A549 (cell line): ENCODE data around the gene METTL17. TPM values are rescaled to one million over a fixed set of nuclear protein-coding genes. Genes with fewer than 3 reads are reported as not detected.

Source experiments
- ATAC-seq, 2 experiments: fragments of 200-7000 bp in 1 of 2; fragments of >200 bp in 1 of 2; cut with Nextera tagmentation in 1 of 2; cut with Tn5 transposase in 1 of 2; 3 replicates each; pipeline versions ENCODE4 v1.8.0 to v1.9.1; 2018 to 2020; ENCODE audit warnings: mild to moderate bottlenecking in 1 of 2, moderate library complexity in 1 of 2
- CTCF ChIA-PET: fragments of 300-600 bp; sonication (Branson Sonifier 250); formaldehyde crosslinking; extraction: SDS; loops from one replicate; lab custom pipeline; 2021; ENCODE audit warnings: antibody characterized with exemption, inconsistent platforms; lab: Yijun Ruan, JAX
- POLR2A ChIA-PET: fragments of 350-600 bp; formaldehyde crosslinking; extraction: SDS; loops from one replicate; lab custom pipeline; 2021; ENCODE audit warnings: antibody characterized with exemption, inconsistent platforms; lab: Yijun Ruan, JAX
- DNase-seq, 2 experiments: peaks; one replicate each; pipeline versions ENCODE4 v3.0.0 to v3.0.0-alpha.2; 2011 to 2016; ENCODE audit warnings: low read depth in 1 of 2, low spot score in 1 of 2
- FAIRE-seq: peaks from 2 replicates; lab custom pipeline; 2011; peaks lifted over from hg19 to GRCh38; lab: Jason Lieb, UNC
- H3K27ac ChIP-seq, 2 experiments: fragments of >200 bp; sonication (Bioruptor Twin); formaldehyde crosslinking; 3 replicates each; pipeline ENCODE4 v1.5.1; 2016 to 2017
- H3K4me1 ChIP-seq: fragments of >200 bp; sonication (Bioruptor Twin); formaldehyde crosslinking; 3 replicates; pipeline ENCODE4 v1.6.1; 2016
- H3K4me2 ChIP-seq: fragments of >200 bp; sonication (Bioruptor Twin); formaldehyde crosslinking; 3 replicates; pipeline ENCODE4 v1.6.1; 2016
- H3K4me3 ChIP-seq: fragments of >200 bp; sonication (Bioruptor Twin); formaldehyde crosslinking; 3 replicates; pipeline ENCODE4 v1.5.1; 2016
- H3K9me3 ChIP-seq: fragments of >200 bp; sonication (Bioruptor Twin); formaldehyde crosslinking; 3 replicates; pipeline ENCODE4 v1.6.1; 2016
- BHLHE40 ChIP-seq: IDR thresholded peaks from 2 replicates; pipeline ENCODE4 v1.6.1; 2012; ENCODE audit warnings: low read depth, low read length, inconsistent platforms
- CBX2 ChIP-seq: fragments of 200-600 bp; sonication (generic); IDR thresholded peaks from 2 replicates; pipeline ENCODE4 v1.6.1; 2016; ENCODE audit warnings: low read depth, mild to moderate bottlenecking, borderline replicate concordance
- CHD4 ChIP-seq: fragments of 200-600 bp; sonication (generic); IDR thresholded peaks from 2 replicates; pipeline ENCODE4 v1.6.1; 2016; ENCODE audit warnings: antibody characterized with exemption, mild to moderate bottlenecking, borderline replicate concordance
- CTCF ChIP-seq: fragments of >200 bp; sonication (Bioruptor Twin); formaldehyde crosslinking; IDR thresholded peaks from 3 replicates; pipeline ENCODE4 v1.5.1; 2016
- ESRRA ChIP-seq: fragments of 150-350 bp; IDR thresholded peaks from 2 replicates; pipeline ENCODE4 v1.6.1; 2014; ENCODE audit warnings: mild to moderate bottlenecking, low read length, borderline replicate concordance
- FOSL2 ChIP-seq, 2 experiments: fragments of 450-650 bp in 1 of 2; fragments of >200 bp in 1 of 2; sonication (Bioruptor Twin) in 1 of 2; formaldehyde crosslinking; IDR thresholded peaks; 2 replicates each; pipeline versions ENCODE4 v1.5.0 to v1.6.1; 2016 to 2020; ENCODE audit warnings: mild to moderate bottlenecking in 1 of 2, moderate library complexity in 1 of 2
- HES2 ChIP-seq: fragments of >200 bp; sonication (Bioruptor Twin); formaldehyde crosslinking; IDR thresholded peaks from 2 replicates; pipeline ENCODE4 v1.6.1; 2016
- HMGXB4 ChIP-seq: fragments of 250-450 bp; sonication (Bioruptor Pico); IDR thresholded peaks from 2 replicates; pipeline ENCODE4 v1.5.0; 2021; ENCODE audit warnings: mild to moderate bottlenecking, moderate library complexity, borderline replicate concordance
- HOXB13 ChIP-seq: fragments of 250-450 bp; sonication (Bioruptor Pico); IDR thresholded peaks from 2 replicates; pipeline ENCODE4 v1.5.0; 2020; ENCODE audit warnings: low read depth, mild to moderate bottlenecking, moderate library complexity
- JUN ChIP-seq, 2 experiments: fragments of >200 bp; sonication (Bioruptor Twin); formaldehyde crosslinking; IDR thresholded peaks; 2 replicates in 1 of 2; 3 replicates in 1 of 2; pipeline ENCODE4 v1.6.1; 2016 to 2017
- JUNB ChIP-seq: fragments of >200 bp; sonication (Bioruptor Twin); formaldehyde crosslinking; IDR thresholded peaks from 2 replicates; pipeline ENCODE4 v1.6.1; 2016
- MAX ChIP-seq: IDR thresholded peaks from 2 replicates; pipeline ENCODE4 v1.6.1; 2012
- MAZ ChIP-seq: fragments of 150-350 bp; IDR thresholded peaks from 2 replicates; pipeline ENCODE4 v1.6.1; 2014; ENCODE audit warnings: antibody characterized with exemption, low read depth, low read length, borderline replicate concordance
- MYC ChIP-seq: IDR thresholded peaks from 2 replicates; pipeline ENCODE4 v1.6.1; 2012; ENCODE audit warnings: mild to moderate bottlenecking, inconsistent platforms, low read length, improper control_type of control experiment, borderline replicate concordance
- NR3C1 ChIP-seq: fragments of >200 bp; sonication (Bioruptor Twin); formaldehyde crosslinking; IDR thresholded peaks from 3 replicates; pipeline ENCODE4 v1.6.1; 2017
- RAD21 ChIP-seq, 2 experiments: fragments of >200 bp in 1 of 2; sonication (Bioruptor Twin) in 1 of 2; formaldehyde crosslinking in 1 of 2; IDR thresholded peaks in 1 of 2; conservative IDR thresholded peaks in 1 of 2; 2 replicates in 1 of 2; 3 replicates in 1 of 2; pipeline ENCODE4 v1.6.1; 2012 to 2018; ENCODE audit warnings: inconsistent platforms in 1 of 2
- RARB ChIP-seq: fragments of 250-450 bp; sonication (Bioruptor Pico); IDR thresholded peaks from 2 replicates; pipeline ENCODE4 v1.8.0; 2021; ENCODE audit warnings: mild to moderate bottlenecking, moderate library complexity
- SMC3 ChIP-seq: fragments of >200 bp; sonication (Bioruptor Twin); formaldehyde crosslinking; IDR thresholded peaks from 3 replicates; pipeline ENCODE4 v1.6.1; 2018; ENCODE audit warnings: inconsistent platforms
- TP53 ChIP-seq: fragments of 250-450 bp; sonication (Bioruptor Pico); IDR thresholded peaks from 2 replicates; pipeline ENCODE4 v1.5.0; 2021; ENCODE audit warnings: mild to moderate bottlenecking, moderate library complexity
- ZC3H11A ChIP-seq: fragments of 450-650 bp; IDR thresholded peaks from 2 replicates; pipeline ENCODE4 v1.6.1; 2014; ENCODE audit warnings: antibody characterized with exemption, mild to moderate bottlenecking
- ZNF302 ChIP-seq: fragments of 250-450 bp; sonication (Bioruptor Pico); IDR thresholded peaks from 2 replicates; pipeline ENCODE4 v1.9.0; 2021; ENCODE audit warnings: inconsistent platforms, mild to moderate bottlenecking, moderate library complexity
- ZSCAN20 ChIP-seq: fragments of 250-450 bp; sonication (Bioruptor Pico); IDR thresholded peaks from 2 replicates; pipeline ENCODE4 v1.8.0; 2022; ENCODE audit warnings: mild to moderate bottlenecking, moderate library complexity
- WGBS: methylation state at CpG from one replicate; pipeline ENCODE4 v1.1.6; 2017; ENCODE audit errors: missing lambda C conversion rate; 5-methylcytosine and 5-hydroxymethylcytosine counted together
- polyA plus RNA-seq, 4 experiments: library from polyadenylated mRNA; depleted of rRNA in 3 of 4; stranded (reverse); fragments of >200 nt; fragmentation: RNase III in 1 of 4; extraction: RNeasy Plus Mini Kit Qiagen cat#74134 plus additional on column Dnase treatment in 1 of 4; gene quantifications; 2 replicates in 3 of 4; 3 replicates in 1 of 4; pipeline ENCODE4 v1.2.3, GENCODE V29; 2011 to 2017
- TF ChIP-seq, protein P1 (sequence below): fragments of >200 bp; sonication (Bioruptor Twin); formaldehyde crosslinking; IDR thresholded peaks from 3 replicates; pipeline ENCODE4 v1.6.1; 2016

Gene METTL17
- polyA plus RNA-seq, 2 of the 4 experiments (the other 2 are of a cell fraction): 81.4 to 116 TPM

DNA sequence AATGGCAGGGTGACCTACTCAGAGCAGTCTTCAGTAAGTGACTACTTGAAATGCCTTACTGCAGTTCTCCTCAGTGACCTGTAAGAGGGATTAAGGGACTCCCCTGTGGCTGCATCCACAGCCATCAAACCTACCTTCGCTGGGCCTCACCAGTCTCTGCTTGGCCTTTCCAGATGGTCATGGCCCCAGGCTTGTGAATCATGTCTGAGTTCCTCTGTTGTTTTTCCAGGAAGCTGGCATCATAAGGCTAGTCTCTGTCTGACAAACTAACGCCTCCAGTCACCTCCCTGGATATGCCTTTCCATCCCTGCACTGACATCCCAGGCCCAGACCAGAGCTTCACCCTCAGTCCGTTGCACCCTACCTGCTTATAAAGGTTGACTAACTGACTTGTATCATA lies 20.4 kb upstream of the METTL17 start:
- ChIA-PET CTCF (interaction anchor here (2.4 to 7.2 kb wide), 7 partner anchors 9 to 273 kb away, joined by 7 to 186 read pairs (median 61); partner anchors contain the start of gene METTL17), POLR2A (no interaction called here)
- FAIRE-seq: no peak

DNA sequence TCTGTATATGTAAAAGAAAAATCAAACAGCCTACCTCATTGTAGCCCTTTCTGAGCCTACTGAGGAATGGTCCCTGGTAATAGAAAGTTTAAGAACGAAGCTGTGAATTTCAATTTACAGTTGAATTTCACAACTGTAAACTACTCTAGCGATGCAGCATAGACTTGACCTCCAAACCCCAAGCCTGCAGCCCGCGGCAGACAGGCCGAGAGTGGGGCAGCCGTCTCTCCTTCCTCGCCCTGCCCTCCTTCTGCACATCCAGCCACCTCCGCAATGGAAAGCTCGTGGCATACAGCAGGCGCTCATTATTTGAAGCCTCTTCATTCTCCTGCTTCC lies 19.2 kb upstream of the METTL17 start:
- Histone ChIP-seq H3K27ac (peak overlapping the region; percentile 89 to 90; a peak in 4 of 6 replicates), H3K4me2 (peak overlapping the region; percentile 79), H3K4me3 (peak overlapping the region; percentile 67), H3K4me1 (peaks cover 19% of the 10 kb centered on the region), H3K9me3 (no peaks in the 10 kb centered on the region)
- TF ChIP-seq NR3C1: no peak
- no peak for TF ChIP-seq ZC3H11A
- TF ChIP-seq CHD4: no peak
- TF ChIP-seq JUN (IDR thresholded peaks at IDR 0.05): no peak
- TF ChIP-seq ESRRA: no peak
- no peak for TF ChIP-seq HMGXB4 (CRISPR knock-in tag)
- no peak for TF ChIP-seq TP53 (CRISPR knock-in tag)
- FAIRE-seq (no peak), DNase-seq (no peak), ATAC-seq (peak; percentile 35 to 38)
- ChIA-PET CTCF (interaction anchor here (0.7 to 7.2 kb wide), 82 partner anchors 10 to 644 kb away, joined by 3 to 186 read pairs (median 5); partner anchors contain the start of genes METTL17, SLC39A2, TMEM253 and TPPP2), POLR2A (interaction anchor here (0.6 to 1.5 kb wide), 7 partner anchors 10 to 122 kb away, joined by 3 to 11 read pairs (median 6); no protein-coding TSS in a partner anchor)
- 51% methylated on average over 7 of the region's 10 CpGs for WGBS

More for the DNA sequence above, 20.4 kb upstream of the METTL17 start:
- Histone ChIP-seq H3K27ac (no peak overlapping the region), H3K9me3 (no peaks in the 10 kb centered on the region), H3K4me2 (no peak overlapping the region), H3K4me3 (no peak overlapping the region)
- 38% methylated on average over 2 of the region's 3 CpGs for WGBS
- TF ChIP-seq MYC: no peak
- TF ChIP-seq, all 56 proteins: peak for 0
- H3K4me1 ChIP-seq: peaks cover 7% of the 10 kb centered on the region
- DNase-seq (no peak), ATAC-seq (no peak)

DNA sequence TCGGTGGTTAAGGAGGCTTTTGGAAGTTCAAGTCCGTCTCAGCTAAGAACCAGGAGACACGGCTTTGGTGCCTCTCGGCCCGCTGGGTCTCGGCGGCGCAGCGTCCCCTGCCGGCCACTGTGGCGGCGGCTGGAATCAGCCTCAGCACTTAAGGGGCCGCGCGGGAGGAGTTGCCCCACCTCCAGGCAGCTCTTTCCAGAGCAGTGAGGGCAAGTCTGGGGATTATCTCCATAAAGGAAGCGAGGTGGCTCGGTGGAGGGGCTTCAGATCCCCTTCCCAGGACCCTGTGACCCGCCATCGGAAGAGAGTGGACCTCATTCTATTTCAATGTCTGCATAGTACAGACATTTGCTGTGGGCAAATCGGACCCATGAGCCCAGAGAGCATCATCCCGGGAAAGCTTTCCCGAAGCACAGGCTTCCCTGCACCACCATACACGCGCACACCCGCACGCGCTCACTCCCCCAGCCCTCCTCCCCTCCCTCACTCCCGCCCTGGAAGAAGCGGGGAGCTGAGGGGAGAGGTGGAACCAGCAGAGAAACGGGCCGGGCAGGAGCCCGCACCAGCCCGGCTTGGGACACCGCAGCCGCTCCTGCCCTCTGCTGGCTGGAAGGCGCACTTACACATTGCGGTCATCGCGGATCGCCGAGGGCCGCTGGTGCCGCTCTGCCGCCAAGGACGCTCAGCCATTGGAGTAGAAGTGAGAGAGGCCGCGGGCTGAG lies 18.6 kb upstream of the METTL17 start:
- H3K4me2 ChIP-seq: peak overlapping the region; percentile 79
- WGBS: 3% methylated on average over 28 of the region's 47 CpGs
- peaks cover 19% of the 10 kb centered on the region for H3K4me1 ChIP-seq
- peak overlapping the region; percentile 67 for H3K4me3 ChIP-seq
- ATAC-seq (peak; percentile 93 to 95), FAIRE-seq (peak; percentile 67), DNase-seq (peak; percentile 76 to 87)
- no peaks in the 10 kb centered on the region for H3K9me3 ChIP-seq
- CTCF ChIA-PET: interaction anchor here (0.6 to 7.2 kb wide), 93 partner anchors 11 to 645 kb away, joined by 3 to 186 read pairs (median 5); partner anchors contain the start of genes METTL17, SLC39A2, TMEM253 and TPPP2
- POLR2A ChIA-PET: interaction anchor here (0.6 to 1.5 kb wide), 7 partner anchors 10 to 123 kb away, joined by 3 to 11 read pairs (median 6); no protein-coding TSS in a partner anchor
- H3K27ac ChIP-seq: peak overlapping the region; percentile 89 to 90
- TF ChIP-seq ZNF302 (CRISPR knock-in tag) (no peak), RAD21 (conservative IDR thresholded peaks at IDR 0.05 in 1 of 2, IDR thresholded peaks at IDR 0.05 in 1 of 2) (peak; percentile 63 to 64), ZC3H11A (no peak), HOXB13 (no peak), ESRRA (no peak), BHLHE40 (no peak), FOSL2 (IDR thresholded peaks at IDR 0.05) (no peak), FOSL2 (CRISPR knock-in tag; IDR thresholded peaks at IDR 0.05) (no peak), CTCF (peak; percentile 86), SMC3 (peak; percentile 66), MAX (no peak; the same call in none of the 2 replicates), TP53 (CRISPR knock-in tag) (no peak), HES2 (no peak), NR3C1 (no peak), RARB (CRISPR knock-in tag) (no peak), MAZ (no peak), HMGXB4 (CRISPR knock-in tag) (no peak), JUNB (no peak), CBX2 (no peak), ZSCAN20 (CRISPR knock-in tag) (no peak)
- TF ChIP-seq, protein P1, sequence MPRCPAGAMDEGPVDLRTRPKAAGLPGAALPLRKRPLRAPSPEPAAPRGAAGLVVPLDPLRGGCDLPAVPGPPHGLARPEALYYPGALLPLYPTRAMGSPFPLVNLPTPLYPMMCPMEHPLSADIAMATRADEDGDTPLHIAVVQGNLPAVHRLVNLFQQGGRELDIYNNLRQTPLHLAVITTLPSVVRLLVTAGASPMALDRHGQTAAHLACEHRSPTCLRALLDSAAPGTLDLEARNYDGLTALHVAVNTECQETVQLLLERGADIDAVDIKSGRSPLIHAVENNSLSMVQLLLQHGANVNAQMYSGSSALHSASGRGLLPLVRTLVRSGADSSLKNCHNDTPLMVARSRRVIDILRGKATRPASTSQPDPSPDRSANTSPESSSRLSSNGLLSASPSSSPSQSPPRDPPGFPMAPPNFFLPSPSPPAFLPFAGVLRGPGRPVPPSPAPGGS: 0 out of 3 replicates have a peak, but pooled peaks have one; percentile 20
